SIG-M5 treated with dmso at 0.1 percent for 504 hours (cell line): ENCODE results near the gene ASB16.

Experiments used
- DNase-seq: peaks from one replicate; lab custom pipeline; 2025; ENCODE audit not compliant: unreplicated experiment; lab: John Stamatoyannopoulos, UW

Gene ASB16

GRCh38 chr17:44187131-44187899, 16.8 kb downstream of the ASB16 start:
- DNase-seq = no peak

- no peak for DNase-seq
These were observed 18.3 kb downstream of the ASB16 start for GRCh38 chr17:44188576-44189403.

- no peak for DNase-seq
These were observed 20.0 kb downstream of the ASB16 start for GRCh38 chr17:44190481-44190880.

- DNase-seq = no peak
These were observed 20.9 kb downstream of the ASB16 start for GRCh38 chr17:44191369-44191768.

GRCh38 chr17:44191941-44192496, 21.5 kb downstream of the ASB16 start:
- DNase-seq = no peak

- DNase-seq = no peak
These were observed 22.2 kb downstream of the ASB16 start for GRCh38 chr17:44192750-44193149.

GRCh38 chr17:44193326-44194084, 23.0 kb downstream of the ASB16 start:
- no peak for DNase-seq

GRCh38 chr17:44197107-44197506, 26.6 kb downstream of the ASB16 start:
- DNase-seq = no peak

GRCh38 chr17:44197980-44198720, 27.6 kb downstream of the ASB16 start:
- peak; percentile 92 for DNase-seq

- DNase-seq = peak; percentile 59
These were observed 28.4 kb downstream of the ASB16 start for GRCh38 chr17:44198721-44199552.

GRCh38 chr17:44199553-44200477, 29.3 kb downstream of the ASB16 start, which contains the start of gene ATXN7L3:
TSS of gene ATXN7L3 (minus strand) at chr17:44199884. CDS start at chr17:44198070, 1,814 bp downstream.
- DNase-seq = peak; percentile 100

- no peak for DNase-seq
These were observed 30.1 kb downstream of the ASB16 start for GRCh38 chr17:44200478-44201155.

- DNase-seq = no peak
These were observed 32.3 kb downstream of the ASB16 start for GRCh38 chr17:44202756-44203155.

GRCh38 chr17:44203731-44204440, 33.4 kb downstream of the ASB16 start:
- peak; percentile 95 for DNase-seq

GRCh38 chr17:44204441-44204882, 34.0 kb downstream of the ASB16 start:
- DNase-seq = no peak

GRCh38 chr17:44205962-44206824, 35.7 kb downstream of the ASB16 start:
- DNase-seq = no peak
